Esophagus squamous epithelium (tissue), 4 donors: ENCODE measurements around the gene ZNF296.

Source experiments
- POLR2A ChIP-seq, 4 donors: fragments of 450-650 bp; IDR thresholded peaks; one replicate each; pipeline ENCODE4 v1.6.1; 2017; ENCODE audit warnings: antibody characterized with exemption in 4 of 4, mild to moderate bottlenecking in 4 of 4, moderate library complexity in 3 of 4
- TF ChIP-seq, protein P1 (sequence below), 6 experiments: fragments of 450-650 bp in 4 of 6; fragments of 200-600 bp in 2 of 6; sonication (generic) in 2 of 6; IDR thresholded peaks; one replicate each; pipeline ENCODE4 v1.5.1; 2016 to 2019; ENCODE audit warnings: antibody characterized with exemption in 6 of 6, mild to moderate bottlenecking in 4 of 6, moderate library complexity in 4 of 6

- TF ChIP-seq, protein P1, sequence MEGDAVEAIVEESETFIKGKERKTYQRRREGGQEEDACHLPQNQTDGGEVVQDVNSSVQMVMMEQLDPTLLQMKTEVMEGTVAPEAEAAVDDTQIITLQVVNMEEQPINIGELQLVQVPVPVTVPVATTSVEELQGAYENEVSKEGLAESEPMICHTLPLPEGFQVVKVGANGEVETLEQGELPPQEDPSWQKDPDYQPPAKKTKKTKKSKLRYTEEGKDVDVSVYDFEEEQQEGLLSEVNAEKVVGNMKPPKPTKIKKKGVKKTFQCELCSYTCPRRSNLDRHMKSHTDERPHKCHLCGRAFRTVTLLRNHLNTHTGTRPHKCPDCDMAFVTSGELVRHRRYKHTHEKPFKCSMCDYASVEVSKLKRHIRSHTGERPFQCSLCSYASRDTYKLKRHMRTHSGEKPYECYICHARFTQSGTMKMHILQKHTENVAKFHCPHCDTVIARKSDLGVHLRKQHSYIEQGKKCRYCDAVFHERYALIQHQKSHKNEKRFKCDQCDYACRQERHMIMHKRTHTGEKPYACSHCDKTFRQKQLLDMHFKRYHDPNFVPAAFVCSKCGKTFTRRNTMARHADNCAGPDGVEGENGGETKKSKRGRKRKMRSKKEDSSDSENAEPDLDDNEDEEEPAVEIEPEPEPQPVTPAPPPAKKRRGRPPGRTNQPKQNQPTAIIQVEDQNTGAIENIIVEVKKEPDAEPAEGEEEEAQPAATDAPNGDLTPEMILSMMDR (IDR thresholded peaks at IDR 0.05), result no peak
- no peak for TF ChIP-seq POLR2A (IDR thresholded peaks at IDR 0.05)
These were observed 47.7 kb upstream of the ZNF296 start for GRCh38 chr19:45124021-45124420.
